ENCODE data around the gene YIPF6. TPM values are rescaled to one million over a fixed set of nuclear protein-coding genes. Genes with fewer than 3 reads are reported as not detected.
"Not testable (repeated sequence)": the region's sequence is repeated elsewhere in the genome, so short reads cannot be mapped to it uniquely, and the experiment has no call there.

Gene YIPF6
- total RNA-seq, 1 experiment from 2014 or later = 32.0 TPM

DNA sequence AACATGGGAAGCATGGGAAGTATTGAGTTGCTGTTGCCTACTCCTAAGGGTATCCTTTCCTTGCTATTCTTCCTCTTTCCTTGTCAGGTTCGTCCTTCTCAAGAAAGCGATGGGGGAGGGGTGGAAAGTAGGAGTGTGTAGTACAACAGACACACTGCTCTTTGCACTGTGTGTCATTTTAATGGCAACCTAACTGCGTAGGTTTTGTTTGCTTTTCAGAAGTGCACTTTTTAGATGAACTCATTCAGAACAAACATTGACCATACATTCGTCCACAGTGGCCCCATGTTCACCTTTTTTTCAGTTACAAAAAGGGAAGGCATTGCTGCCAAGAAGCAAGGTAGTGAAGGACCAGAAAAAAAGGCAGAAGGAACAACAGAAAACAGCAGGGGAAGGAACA is 10.2 kb upstream of the YIPF6 start:
- Histone ChIP-seq H3K9me3 (replicated peaks) (no peaks in the 10 kb centered on the region), H3K4me1 (replicated peaks) (no peaks in the 10 kb centered on the region), H3K36me3 (no peaks in the 10 kb centered on the region), H3K4me3 (no peak overlapping the region), H3K27ac (no peak overlapping the region), H3K27me3 (replicated peaks) (no peaks in the 10 kb centered on the region)
- DNase-seq (ENCODE audit: low read depth in 1 of 2, low spot score in 2 of 2) = no peak

DNA sequence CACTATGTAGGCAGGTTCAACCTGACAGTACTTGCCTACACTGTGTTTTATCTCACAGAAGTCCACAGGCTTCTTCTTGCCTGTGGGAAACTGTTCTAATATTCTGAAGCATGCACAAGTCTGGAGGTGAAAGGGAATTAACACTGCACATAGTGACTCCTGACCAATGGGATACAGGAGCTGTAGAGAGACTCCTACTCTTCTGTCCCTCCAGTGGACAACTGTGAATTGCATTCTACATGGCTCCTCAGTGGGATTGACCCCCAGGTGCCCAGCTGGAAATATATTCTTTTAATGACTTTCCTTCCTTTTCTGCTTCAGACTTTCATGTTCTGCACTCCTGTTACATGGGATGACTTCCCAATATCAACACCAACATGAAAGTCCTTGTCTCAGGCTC is 8.2 kb upstream of the YIPF6 start:
- Histone ChIP-seq H3K4me3 (no peak overlapping the region), H3K9me3 (replicated peaks) (no peaks in the 10 kb centered on the region), H3K4me1 (replicated peaks) (no peaks in the 10 kb centered on the region), H3K27ac (no peak overlapping the region), H3K27me3 (replicated peaks) (no peaks in the 10 kb centered on the region), H3K36me3 (no peaks in the 10 kb centered on the region)
- no peak for DNase-seq (ENCODE audit: low read depth in 1 of 2, low spot score in 2 of 2)

DNA sequence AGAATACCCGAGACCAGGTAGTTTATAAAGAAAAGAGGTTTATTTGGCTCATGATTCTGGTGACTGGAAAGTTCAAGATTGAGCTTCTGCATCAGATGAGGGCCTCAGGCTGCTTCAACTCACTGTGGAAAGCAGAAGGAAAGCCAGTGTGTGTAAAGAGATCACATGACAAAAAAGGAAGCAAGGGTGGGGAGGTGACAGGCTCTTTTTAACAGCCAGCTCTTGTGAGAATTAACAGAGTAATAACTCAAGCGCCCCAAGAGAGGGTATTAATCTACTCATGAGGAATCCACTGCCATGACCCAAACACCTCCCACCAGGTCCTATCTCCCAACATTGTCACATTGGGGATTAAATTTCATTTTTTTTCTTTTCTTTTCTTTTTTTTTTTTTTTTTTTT is 6.3 kb upstream of the YIPF6 start:
- Histone ChIP-seq H3K4me3 (no peak overlapping the region), H3K36me3 (no peaks in the 10 kb centered on the region), H3K27ac (no peak overlapping the region), H3K27me3 (replicated peaks) (no peaks in the 10 kb centered on the region), H3K9me3 (replicated peaks) (no peaks in the 10 kb centered on the region), H3K4me1 (replicated peaks) (no peaks in the 10 kb centered on the region)
- DNase-seq (ENCODE audit: low read depth in 1 of 2, low spot score in 2 of 2) = no peak

DNA sequence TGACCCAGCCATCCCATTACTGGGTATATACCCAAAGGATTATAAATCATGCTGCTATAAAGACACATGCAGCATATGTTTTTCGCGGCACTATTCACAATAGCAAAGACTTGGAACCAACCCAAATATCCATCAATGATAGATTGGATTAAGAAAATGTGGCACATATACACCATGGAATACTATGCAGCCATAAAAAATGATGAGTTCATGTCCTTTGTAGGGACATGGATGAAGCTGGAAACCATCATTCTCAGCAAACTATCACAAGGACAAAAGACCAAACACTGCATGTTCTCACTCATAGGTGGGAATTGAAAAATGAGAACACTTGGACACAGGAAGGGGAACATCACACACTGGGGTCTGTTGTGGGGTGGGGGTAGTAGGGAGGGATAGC is 5.1 kb upstream of the YIPF6 start:
- H3K36me3 ChIP-seq; H3K4me1 ChIP-seq (replicated peaks); H3K9me3 ChIP-seq (replicated peaks); DNase-seq (ENCODE audit: low read depth in 1 of 2, low spot score in 2 of 2); H3K27ac ChIP-seq; H3K27me3 ChIP-seq (replicated peaks); H3K4me3 ChIP-seq: not testable (repeated sequence)

DNA sequence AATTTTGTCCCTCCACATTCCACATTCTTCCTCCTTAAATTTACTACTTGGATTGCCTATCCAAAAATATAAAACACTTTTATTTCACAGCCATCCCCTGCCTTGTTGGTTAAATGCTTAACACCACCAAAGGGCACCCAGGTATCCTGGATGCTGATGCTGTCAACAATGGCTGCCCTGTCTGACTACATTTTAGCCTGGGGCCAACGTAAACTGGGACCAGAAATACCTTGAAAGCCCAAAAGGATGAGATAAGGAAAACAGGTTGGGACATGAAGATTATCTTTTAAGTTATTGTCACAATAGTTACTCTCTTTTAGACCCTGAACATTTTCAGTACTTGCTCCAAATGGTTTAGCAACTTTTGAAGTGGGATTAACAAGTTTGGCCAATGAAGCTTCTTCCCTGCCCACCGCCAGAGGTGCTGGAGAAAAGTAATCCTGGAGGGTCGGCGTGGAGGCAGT is 775 bp upstream of the YIPF6 start:
- Histone ChIP-seq H3K9me3 (replicated peaks) (no peaks in the 10 kb centered on the region), H3K27me3 (replicated peaks) (no peaks in the 10 kb centered on the region), H3K4me1 (replicated peaks) (peaks cover 3% of the 10 kb centered on the region; the same call in 1 of the 2 replicates), H3K36me3 (peaks cover 13% of the 10 kb centered on the region), H3K27ac (peak overlapping the region; percentile 99), H3K4me3 (peak overlapping the region; percentile 83)
- DNase-seq (ENCODE audit: low read depth in 1 of 2, low spot score in 2 of 2) = no peak

DNA sequence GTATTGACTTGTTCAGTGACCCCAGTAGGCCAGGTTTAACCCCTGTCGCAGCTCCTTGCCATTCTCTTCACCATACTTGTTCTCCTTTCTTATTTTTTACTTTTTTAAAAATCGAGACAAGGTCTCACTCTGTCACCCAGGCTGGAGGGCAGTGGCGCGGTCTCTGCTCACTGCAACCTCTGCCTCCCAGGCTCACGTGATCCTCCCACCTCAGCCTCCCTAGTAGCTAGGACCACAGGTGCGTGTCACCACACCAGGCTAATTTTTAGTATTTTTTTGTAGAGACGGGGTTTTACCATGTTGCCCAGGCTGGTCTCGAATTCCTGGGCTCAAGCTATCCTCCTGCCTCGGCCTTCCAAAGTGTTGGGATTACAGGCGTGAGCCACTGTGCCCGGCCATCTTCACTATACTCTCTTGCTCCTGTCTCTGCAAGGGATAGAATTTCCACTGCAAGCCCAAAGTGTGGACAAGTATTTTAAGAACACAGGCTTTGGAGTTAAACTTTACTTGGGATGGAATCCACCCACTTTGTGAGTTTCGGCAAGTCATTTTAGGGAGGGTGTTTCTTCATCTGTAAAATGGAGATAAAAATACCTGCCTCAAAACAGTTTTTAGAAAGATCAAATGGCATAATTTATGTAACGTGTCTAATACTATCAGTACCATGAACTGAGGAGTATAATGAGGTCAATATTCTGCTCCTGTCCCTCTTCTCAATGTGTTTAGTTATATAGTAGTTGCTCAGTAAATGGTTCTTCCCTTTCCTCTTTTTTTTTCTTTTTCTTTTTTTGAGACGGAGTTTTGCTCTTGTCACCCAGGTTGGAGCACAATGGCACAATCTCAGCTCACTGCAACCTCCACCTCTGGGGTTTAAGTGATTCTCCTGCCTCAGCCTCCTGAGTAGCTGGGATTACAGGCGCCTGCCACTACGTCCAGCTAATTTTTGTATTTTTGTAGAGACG is 973 bp downstream of the YIPF6 start:
- no peak for DNase-seq (ENCODE audit: low read depth in 1 of 2, low spot score in 2 of 2)
- Histone ChIP-seq H3K4me3 (peak overlapping the region; percentile 83), H3K27ac (peak overlapping the region; percentile 99; the same call in 1 of the 2 replicates), H3K27me3 (replicated peaks) (no peaks in the 10 kb centered on the region), H3K4me1 (replicated peaks) (peaks cover 3% of the 10 kb centered on the region; the same call in 1 of the 2 replicates), H3K36me3 (peaks cover 13% of the 10 kb centered on the region), H3K9me3 (replicated peaks) (no peaks in the 10 kb centered on the region)

DNA sequence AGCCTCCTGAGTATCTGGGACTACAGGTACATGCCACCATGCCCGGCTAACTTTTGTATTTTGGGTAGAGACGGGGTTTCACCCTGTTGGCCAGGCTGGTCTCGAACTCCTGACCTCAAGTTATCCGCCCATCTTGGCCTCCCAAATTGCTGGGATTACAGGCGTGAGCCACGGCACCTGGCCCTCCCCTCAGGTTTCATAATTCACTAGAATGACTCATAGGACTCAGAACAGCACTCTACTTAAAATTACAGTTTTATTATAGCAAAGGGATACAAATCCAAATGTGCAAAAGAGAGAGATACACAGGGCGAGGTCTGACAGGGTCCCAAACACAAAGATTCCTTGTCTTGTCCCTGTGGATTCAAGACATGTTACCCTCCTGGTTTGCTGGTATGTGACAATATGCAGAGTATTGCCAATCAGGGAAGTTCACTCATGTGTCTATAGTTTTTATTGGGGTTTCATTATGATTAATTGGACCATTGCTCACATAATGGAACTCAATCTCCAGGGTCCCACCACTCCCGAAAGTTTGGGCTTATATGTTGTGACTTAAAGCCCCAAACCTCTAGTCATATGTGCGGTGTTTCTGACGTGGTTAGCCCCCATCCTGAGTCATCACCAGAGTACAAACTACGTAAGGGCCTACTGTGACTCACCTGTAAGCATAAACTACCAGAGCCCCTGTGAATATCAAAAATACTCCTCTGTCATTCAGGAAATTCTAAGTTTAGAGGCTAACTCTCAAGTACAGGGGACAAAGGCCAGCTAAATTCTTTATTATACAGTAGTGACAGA is 5.2 kb downstream of the YIPF6 start:
- Histone ChIP-seq H3K27ac (no peak overlapping the region), H3K9me3 (replicated peaks) (no peaks in the 10 kb centered on the region), H3K4me1 (replicated peaks) (peaks cover 3% of the 10 kb centered on the region; the same call in 1 of the 2 replicates), H3K36me3 (peaks cover 7% of the 10 kb centered on the region), H3K27me3 (replicated peaks) (no peaks in the 10 kb centered on the region), H3K4me3 (no peak overlapping the region)
- DNase-seq (ENCODE audit: low read depth in 1 of 2, low spot score in 2 of 2) = peak in 1 of 2 experiments; percentile 4

DNA sequence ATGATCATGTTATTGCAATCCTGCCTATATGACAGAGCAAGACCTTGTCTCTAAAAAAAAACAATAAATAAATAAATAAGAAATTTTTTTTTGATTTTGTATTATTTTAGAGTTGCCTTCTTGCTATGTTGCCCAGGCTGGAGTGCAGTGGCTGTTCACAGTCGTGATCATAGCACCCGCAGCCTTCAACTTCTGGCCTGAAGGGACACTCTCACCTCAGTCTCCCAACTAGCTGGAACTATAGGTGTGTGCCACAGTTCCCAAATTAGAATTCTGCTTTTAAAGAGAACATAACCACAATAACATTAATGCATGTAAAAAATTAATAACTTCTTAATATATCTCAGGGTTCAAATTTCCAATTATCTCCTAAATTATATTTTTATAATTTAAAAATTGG is 7.8 kb downstream of the YIPF6 start:
- no peak overlapping the region for H3K27ac ChIP-seq
- no peaks in the 10 kb centered on the region for H3K27me3 ChIP-seq (replicated peaks)
- H3K36me3 ChIP-seq = peaks cover 10% of the 10 kb centered on the region; the same call in 1 of the 2 replicates
- H3K4me1 ChIP-seq (replicated peaks) = no peaks in the 10 kb centered on the region
- DNase-seq (ENCODE audit: low read depth in 1 of 2, low spot score in 2 of 2) = no peak
- no peaks in the 10 kb centered on the region for H3K9me3 ChIP-seq (replicated peaks)
- no peak overlapping the region for H3K4me3 ChIP-seq

DNA sequence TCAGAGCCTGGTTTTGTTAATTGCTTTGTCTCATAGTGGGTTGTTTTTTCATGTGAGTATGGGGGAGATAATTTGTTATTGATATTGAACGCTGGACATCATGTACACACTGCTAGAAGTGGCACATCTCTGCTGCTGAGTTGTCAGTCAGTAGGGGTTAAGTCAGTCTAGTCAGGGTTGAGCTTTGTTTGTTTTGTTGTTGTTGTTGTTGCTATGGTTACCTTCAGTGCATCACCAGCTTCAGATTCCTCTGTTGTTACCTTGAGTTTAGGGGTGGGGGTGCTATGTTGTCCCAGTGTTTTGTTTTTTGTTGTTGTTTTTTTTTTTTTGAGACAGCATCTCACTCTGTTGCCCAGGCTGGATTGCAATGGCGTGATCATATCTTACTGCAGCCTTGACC is 9.9 kb downstream of the YIPF6 start:
- DNase-seq (ENCODE audit: low read depth in 1 of 2, low spot score in 2 of 2) = no peak

DNA sequence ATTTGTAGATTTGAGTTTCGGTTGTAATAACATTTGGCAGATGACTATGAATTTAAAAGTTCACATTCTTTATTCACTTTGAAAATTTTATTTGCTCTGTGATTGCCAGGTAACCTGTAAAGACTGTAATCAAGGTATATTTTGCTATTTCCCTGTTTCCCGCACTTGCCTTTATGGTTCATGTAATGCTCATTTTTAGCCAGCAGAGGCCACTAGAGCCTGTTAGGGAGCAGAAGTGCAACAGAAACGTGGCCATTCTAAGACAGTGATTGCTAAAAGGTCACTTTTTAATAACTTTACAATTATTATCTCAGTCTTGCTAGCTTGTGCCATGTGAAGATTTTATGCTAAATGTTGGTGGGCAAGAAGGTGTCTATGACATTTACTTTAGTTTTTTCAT is 12.4 kb downstream of the YIPF6 start:
- no peaks in the 10 kb centered on the region for H3K9me3 ChIP-seq (replicated peaks)
- H3K4me3 ChIP-seq = no peak overlapping the region
- H3K36me3 ChIP-seq = peaks cover 18% of the 10 kb centered on the region
- DNase-seq (ENCODE audit: low read depth in 1 of 2, low spot score in 2 of 2) = peak in 1 of 2 experiments; percentile 14
- H3K27me3 ChIP-seq (replicated peaks) = no peaks in the 10 kb centered on the region
- H3K27ac ChIP-seq = no peak overlapping the region
- no peaks in the 10 kb centered on the region for H3K4me1 ChIP-seq (replicated peaks)

More for the DNA sequence above, 9.9 kb downstream of the YIPF6 start:
- H3K36me3 ChIP-seq = peaks cover 16% of the 10 kb centered on the region
- no peaks in the 10 kb centered on the region for H3K4me1 ChIP-seq (replicated peaks)
- no peaks in the 10 kb centered on the region for H3K9me3 ChIP-seq (replicated peaks)
- H3K27me3 ChIP-seq (replicated peaks) = no peaks in the 10 kb centered on the region
- H3K4me3 ChIP-seq = no peak overlapping the region
- H3K27ac ChIP-seq = no peak overlapping the region

DNA sequence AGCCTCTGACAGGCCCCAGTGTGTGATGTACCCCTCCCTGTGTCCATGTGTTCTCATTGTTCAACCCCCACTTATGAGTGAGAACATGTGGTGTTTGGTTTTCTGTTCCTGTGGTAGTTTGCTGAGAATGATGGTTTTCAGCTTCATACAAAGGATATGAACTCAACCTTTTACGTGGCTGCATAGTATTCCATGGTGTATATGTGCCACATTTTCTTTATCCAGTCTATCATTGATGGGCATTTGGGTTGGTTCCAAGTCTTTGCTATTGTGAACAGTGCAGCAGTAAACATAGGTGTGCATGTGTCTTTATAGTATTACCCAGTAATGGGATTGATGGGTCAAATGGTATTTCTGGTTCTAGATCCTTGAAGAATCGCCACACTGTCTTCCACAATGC is 25.8 kb downstream of the YIPF6 start:
- H3K36me3 ChIP-seq = peaks cover 14% of the 10 kb centered on the region; the same call in 1 of the 2 replicates
- H3K4me3 ChIP-seq; H3K27me3 ChIP-seq (replicated peaks); H3K27ac ChIP-seq; H3K9me3 ChIP-seq (replicated peaks); DNase-seq (ENCODE audit: low read depth in 1 of 2, low spot score in 2 of 2); H3K4me1 ChIP-seq (replicated peaks): not testable (repeated sequence)

DNA sequence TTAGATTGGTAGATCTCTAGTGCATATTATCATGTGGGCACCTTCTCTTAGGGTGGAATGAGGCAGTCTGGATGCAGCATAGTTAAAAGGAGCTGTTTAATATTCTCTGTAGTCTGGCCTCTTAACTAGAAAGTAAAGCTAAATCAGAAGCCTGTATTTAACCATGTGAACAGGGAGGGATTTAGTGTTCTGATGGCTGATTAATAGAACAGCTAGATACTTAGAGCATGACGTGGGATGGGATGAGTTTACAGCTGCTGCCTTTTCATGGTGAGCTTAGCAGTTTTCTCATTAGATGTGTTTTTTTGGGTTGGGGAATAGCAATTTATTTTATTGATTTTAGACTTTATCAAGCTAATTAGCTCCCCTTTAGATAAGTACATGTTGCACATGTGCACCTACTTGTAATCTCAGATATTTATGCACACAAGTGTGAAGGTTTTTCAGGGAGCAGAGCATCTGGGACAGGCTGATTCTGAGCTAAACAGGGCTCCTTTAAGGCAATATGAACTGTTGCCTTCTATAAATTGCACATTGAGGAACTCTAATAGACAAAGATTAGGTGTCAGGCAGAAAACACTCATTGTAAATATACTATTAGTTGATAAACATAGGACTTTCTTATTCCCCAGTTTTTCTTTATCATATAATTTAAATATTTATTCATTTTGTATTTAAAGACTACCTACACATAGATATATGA is 34.1 kb downstream of the YIPF6 start:
- Histone ChIP-seq H3K36me3 (peaks cover 12% of the 10 kb centered on the region), H3K4me3 (no peak overlapping the region), H3K9me3 (replicated peaks) (no peaks in the 10 kb centered on the region), H3K27me3 (replicated peaks) (no peaks in the 10 kb centered on the region), H3K27ac (no peak overlapping the region), H3K4me1 (replicated peaks) (no peaks in the 10 kb centered on the region)
- no peak for DNase-seq (ENCODE audit: low read depth in 1 of 2, low spot score in 2 of 2)

DNA sequence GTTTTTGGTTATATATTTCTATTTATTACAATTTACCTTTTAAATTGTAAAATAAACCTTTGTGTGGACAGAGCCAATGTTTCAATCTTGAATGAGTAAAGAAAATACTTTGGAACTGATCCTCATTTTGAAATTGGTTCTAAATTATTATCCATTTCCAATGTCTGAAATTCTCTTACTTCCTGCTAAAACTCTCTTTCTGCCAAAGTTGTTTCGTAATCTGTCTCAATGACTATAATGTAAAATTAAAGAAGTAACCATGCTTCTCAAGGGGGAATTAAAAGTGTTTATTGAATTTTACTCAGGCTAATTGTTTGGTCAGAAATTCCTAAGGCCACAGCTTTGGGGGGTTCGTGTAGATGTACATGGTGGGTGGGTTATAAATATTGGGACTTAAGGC is 34.8 kb downstream of the YIPF6 start:
- Histone ChIP-seq H3K9me3 (replicated peaks) (no peaks in the 10 kb centered on the region), H3K4me3 (no peak overlapping the region), H3K27ac (no peak overlapping the region), H3K27me3 (replicated peaks) (no peaks in the 10 kb centered on the region), H3K36me3 (peaks cover 12% of the 10 kb centered on the region), H3K4me1 (replicated peaks) (no peaks in the 10 kb centered on the region)
- DNase-seq (ENCODE audit: low read depth in 1 of 2, low spot score in 2 of 2) = no peak
